Thyroid gland (tissue), 4 donors: ENCODE measurements around the gene CACNA1A. TPM values are rescaled to one million over a fixed set of nuclear protein-coding genes. Genes with fewer than 3 reads are reported as not detected.
"Not testable (repeated sequence)": the region's sequence is repeated elsewhere in the genome, so short reads cannot be mapped to it uniquely, and the experiment has no call there.

Source experiments
- DNase-seq, 2 donors: peaks; one replicate each; pipeline ENCODE4 v3.0.0-alpha.2; 2019
- H3K27ac ChIP-seq, 3 donors: fragments of 200-600 bp; sonication (generic); 1 replicate in 2 of 3; 2 replicates in 1 of 3; pipeline ENCODE4 v1.5.1; 2016 to 2019; ENCODE audit warnings: mild to moderate bottlenecking in 1 of 3, moderate library complexity in 1 of 3
- H3K27me3 ChIP-seq: fragments of 200-600 bp; sonication (generic); one replicate; pipeline ENCODE4 v1.5.1; 2019
- H3K36me3 ChIP-seq, 2 donors: fragments of 200-600 bp; sonication (generic); one replicate each; pipeline ENCODE4 v1.5.1; 2016 to 2019
- H3K4me1 ChIP-seq, 2 donors: fragments of 200-600 bp; sonication (generic); one replicate each; pipeline ENCODE4 v1.5.1; 2017 to 2019
- H3K4me3 ChIP-seq, 3 donors: fragments of 200-600 bp; sonication (generic); replicated peaks in 1 of 3; 1 replicate in 2 of 3; 2 replicates in 1 of 3; pipeline ENCODE4 v1.5.1; 2016; ENCODE audit warnings: mild to moderate bottlenecking in 1 of 3
- H3K9me3 ChIP-seq: fragments of 200-600 bp; sonication (generic); one replicate; pipeline ENCODE4 v1.5.1; 2017
- POLR2A ChIP-seq, 2 donors: fragments of 450-650 bp; IDR thresholded peaks; one replicate each; pipeline ENCODE4 v1.6.1; 2017; ENCODE audit warnings: antibody characterized with exemption in 2 of 2, mild to moderate bottlenecking in 2 of 2, moderate library complexity in 1 of 2
- WGBS, 2 donors: methylation state at CpG; one replicate each; pipeline ENCODE4 v1.1.5; 2017; 5-methylcytosine and 5-hydroxymethylcytosine counted together
- intact Hi-C: fragments of 100-400 bp; cut with DNase I; formaldehyde crosslinking; loops from one replicate; pipeline ENCODE4 v1.15.1; 2023
- total RNA-seq, 4 donors: library from RNA; depleted of rRNA; stranded (reverse); fragments of >200 nt; gene quantifications; one replicate each; pipeline ENCODE4 v1.2.3, GENCODE V29; 2016
- TF ChIP-seq, protein P1 (sequence below), 6 experiments: fragments of 200-600 bp in 3 of 6; fragments of 450-650 bp in 3 of 6; sonication (generic) in 3 of 6; IDR thresholded peaks; one replicate each; pipeline ENCODE4 v1.5.1; 2016 to 2019; ENCODE audit warnings: antibody characterized with exemption in 6 of 6, mild to moderate bottlenecking in 2 of 6, inconsistent platforms in 1 of 6, moderate library complexity in 1 of 6

The CACNA1A gene
- total RNA-seq, 4 donors from 2014 or later, result 0.27 to 2.5 (median 0.80) TPM

GRCh38 chr19:13429563-13429962 lies 76.7 kb downstream of the CACNA1A start:
- DNase-seq, result no peak

DNA sequence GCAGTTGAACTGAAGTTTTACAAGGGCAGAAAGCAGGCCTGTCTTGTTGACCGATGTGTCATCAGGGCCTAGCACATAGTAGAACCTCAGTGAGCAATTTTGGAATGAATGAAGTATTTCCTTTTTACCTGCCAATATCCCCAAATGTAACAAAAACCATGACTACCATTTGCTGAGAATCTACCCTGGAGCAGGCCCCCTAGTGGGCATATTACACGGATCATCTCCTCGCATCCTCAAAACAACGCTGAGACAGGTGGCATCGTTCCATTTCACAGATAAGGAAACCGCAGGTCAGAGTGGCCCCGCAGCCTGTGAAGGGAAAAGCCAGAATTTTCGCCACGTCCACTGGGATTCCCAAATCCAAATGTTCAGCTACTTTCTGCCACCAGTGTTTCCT lies 77.9 kb downstream of the CACNA1A start:
- no peaks in the 10 kb centered on the region for H3K4me1 ChIP-seq
- no peak overlapping the region for H3K4me3 ChIP-seq
- 48 to 67% methylated on average over 9 of the region's 9 CpGs for WGBS, 2 donors
- TF ChIP-seq, protein P1, sequence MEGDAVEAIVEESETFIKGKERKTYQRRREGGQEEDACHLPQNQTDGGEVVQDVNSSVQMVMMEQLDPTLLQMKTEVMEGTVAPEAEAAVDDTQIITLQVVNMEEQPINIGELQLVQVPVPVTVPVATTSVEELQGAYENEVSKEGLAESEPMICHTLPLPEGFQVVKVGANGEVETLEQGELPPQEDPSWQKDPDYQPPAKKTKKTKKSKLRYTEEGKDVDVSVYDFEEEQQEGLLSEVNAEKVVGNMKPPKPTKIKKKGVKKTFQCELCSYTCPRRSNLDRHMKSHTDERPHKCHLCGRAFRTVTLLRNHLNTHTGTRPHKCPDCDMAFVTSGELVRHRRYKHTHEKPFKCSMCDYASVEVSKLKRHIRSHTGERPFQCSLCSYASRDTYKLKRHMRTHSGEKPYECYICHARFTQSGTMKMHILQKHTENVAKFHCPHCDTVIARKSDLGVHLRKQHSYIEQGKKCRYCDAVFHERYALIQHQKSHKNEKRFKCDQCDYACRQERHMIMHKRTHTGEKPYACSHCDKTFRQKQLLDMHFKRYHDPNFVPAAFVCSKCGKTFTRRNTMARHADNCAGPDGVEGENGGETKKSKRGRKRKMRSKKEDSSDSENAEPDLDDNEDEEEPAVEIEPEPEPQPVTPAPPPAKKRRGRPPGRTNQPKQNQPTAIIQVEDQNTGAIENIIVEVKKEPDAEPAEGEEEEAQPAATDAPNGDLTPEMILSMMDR (IDR thresholded peaks at IDR 0.05), result no peak
- no peak for TF ChIP-seq POLR2A (IDR thresholded peaks at IDR 0.05)
- H3K27me3 ChIP-seq, result no peaks in the 10 kb centered on the region
- intact Hi-C loops, result no loop called here
- no peak overlapping the region for H3K27ac ChIP-seq
- no peaks in the 10 kb centered on the region for H3K36me3 ChIP-seq
- no peak for DNase-seq
- no peaks in the 10 kb centered on the region for H3K9me3 ChIP-seq

More at GRCh38 chr19:13429563-13429962, 76.7 kb downstream of the CACNA1A start:
- H3K27me3 ChIP-seq, result no peaks in the 10 kb centered on the region
- H3K27ac ChIP-seq, result no peak overlapping the region
- intact Hi-C loops, result no loop called here
- no peaks in the 10 kb centered on the region for H3K9me3 ChIP-seq
- TF ChIP-seq, protein P1 (IDR thresholded peaks at IDR 0.05), result no peak
- no peak for TF ChIP-seq POLR2A (IDR thresholded peaks at IDR 0.05)
- no peaks in the 10 kb centered on the region for H3K4me1 ChIP-seq
- WGBS, 2 donors, result 65 to 66% methylated on average over 5 of the region's 5 CpGs
- no peak overlapping the region for H3K4me3 ChIP-seq
- H3K36me3 ChIP-seq, result no peaks in the 10 kb centered on the region

DNA sequence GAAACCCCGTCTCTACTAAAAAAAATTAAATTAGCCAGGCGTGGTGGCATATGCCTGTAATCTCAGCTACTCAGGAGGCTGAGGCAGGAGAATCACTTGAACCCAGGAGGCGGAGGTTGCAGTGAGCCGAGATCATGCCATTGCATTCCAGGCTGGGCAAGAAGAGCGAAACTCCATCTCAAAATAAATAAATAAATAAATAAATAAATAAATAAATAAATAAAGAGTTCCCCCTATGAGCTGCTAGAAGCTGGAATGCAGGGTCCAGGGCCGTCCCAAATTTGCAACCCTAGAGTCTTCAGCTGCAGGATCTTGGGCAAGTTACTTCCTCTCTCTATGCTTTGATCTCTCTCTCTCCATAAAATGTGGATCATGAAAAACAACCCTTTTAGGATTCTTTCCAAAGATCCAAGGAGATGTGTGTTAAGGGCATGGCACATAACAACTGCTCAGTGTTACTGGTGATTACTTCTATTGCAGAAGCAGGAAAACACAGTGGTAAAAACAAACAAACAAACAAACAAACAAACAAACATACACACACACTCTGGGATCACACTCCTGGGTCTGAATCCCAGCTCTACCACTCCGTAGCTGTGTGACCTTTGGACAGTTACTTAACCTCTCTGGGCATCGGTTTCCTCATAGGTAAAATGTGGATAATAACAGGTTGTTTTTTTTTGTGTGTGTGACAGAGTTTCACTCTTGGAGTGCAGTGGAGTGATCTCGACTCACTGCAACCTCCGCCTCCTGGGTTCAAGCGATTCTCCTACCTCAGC lies 78.8 kb downstream of the CACNA1A start:
- no peaks in the 10 kb centered on the region for H3K36me3 ChIP-seq
- no peak for TF ChIP-seq POLR2A (IDR thresholded peaks at IDR 0.05)
- TF ChIP-seq, protein P1 (IDR thresholded peaks at IDR 0.05), result no peak
- H3K4me1 ChIP-seq, result no peaks in the 10 kb centered on the region
- 77 to 79% methylated on average over 11 of the region's 11 CpGs for WGBS, 2 donors
- no peaks in the 10 kb centered on the region for H3K27me3 ChIP-seq
- intact Hi-C loops, result no loop called here
- H3K27ac ChIP-seq, result no peak overlapping the region
- H3K4me3 ChIP-seq, result no peak overlapping the region
- no peaks in the 10 kb centered on the region for H3K9me3 ChIP-seq
- DNase-seq, result no peak

DNA sequence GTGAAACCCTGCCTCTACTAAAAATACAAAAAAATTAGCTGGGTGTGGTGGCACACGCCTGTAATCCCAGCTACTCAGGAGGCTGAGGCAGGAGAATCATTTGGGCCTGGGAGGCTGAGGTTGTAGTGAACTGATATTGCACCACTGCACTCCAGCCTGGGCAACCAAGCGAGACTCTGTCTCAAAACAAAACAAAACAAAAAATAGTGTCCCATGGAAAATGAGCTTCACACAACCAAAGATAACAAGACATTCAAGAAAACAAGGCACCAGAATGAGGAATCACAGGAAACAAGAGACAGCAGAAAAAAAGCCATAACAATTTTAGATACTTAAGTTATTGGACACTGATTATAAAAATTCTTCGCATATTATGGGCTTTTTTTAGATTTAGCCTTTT lies 80.4 kb downstream of the CACNA1A start:
- H3K36me3 ChIP-seq, H3K27me3 ChIP-seq, DNase-seq, H3K4me1 ChIP-seq, H3K4me3 ChIP-seq, intact Hi-C loops, H3K9me3 ChIP-seq, H3K27ac ChIP-seq: not testable (repeated sequence)
- 86% methylated on average over 3 of the region's 3 CpGs for WGBS, 2 donors

GRCh38 chr19:13425151-13425550 lies 81.1 kb downstream of the CACNA1A start:
- H3K4me3 ChIP-seq, result no peak overlapping the region
- no peak for TF ChIP-seq POLR2A (IDR thresholded peaks at IDR 0.05)
- TF ChIP-seq, protein P1 (IDR thresholded peaks at IDR 0.05), result no peak
- intact Hi-C loops, result no loop called here
- no peaks in the 10 kb centered on the region for H3K9me3 ChIP-seq
- H3K27me3 ChIP-seq, result no peaks in the 10 kb centered on the region
- no peak for DNase-seq
- WGBS, 2 donors, result 79 to 85% methylated on average over 3 of the region's 3 CpGs
- no peaks in the 10 kb centered on the region for H3K36me3 ChIP-seq
- H3K4me1 ChIP-seq, result no peaks in the 10 kb centered on the region
- H3K27ac ChIP-seq, result no peak overlapping the region
